Neural cell (in vitro differentiated cells): ENCODE data around the gene UTP14A. TPM values are rescaled to one million over a fixed set of nuclear protein-coding genes. Genes with fewer than 3 reads are reported as not detected.

Experiments
- H2AFZ ChIP-seq: fragments of 200-600, 300-800 bp; sonication (generic), shearing (Covaris generic); 2 replicates; pipeline ENCODE4 v1.6.0; 2014; ENCODE audit warnings: low read depth, mild to moderate bottlenecking, antibody characterized with exemption, low read length, moderate library complexity
- H3F3A ChIP-seq: fragments of 200-600 bp; shearing (Covaris generic); 2 replicates; pipeline ENCODE4 v1.6.1; 2016; ENCODE audit warnings: mild to moderate bottlenecking, moderate library complexity, mixed read lengths, antibody characterized with exemption, low read length; ENCODE audit not compliant: insufficient read depth, poor library complexity, severe bottlenecking
- H3K27ac ChIP-seq: fragments of 200-600, 300-800 bp; sonication (generic), shearing (Covaris generic); 2 replicates; pipeline ENCODE4 v1.5.1; 2014; ENCODE audit warnings: mild to moderate bottlenecking, low read length, moderate library complexity
- H3K27me3 ChIP-seq: fragments of 300-800, 200-600 bp; sonication (generic), shearing (Covaris generic); 2 replicates; pipeline ENCODE4 v1.6.0; 2014; ENCODE audit warnings: mild to moderate bottlenecking, low read depth, low read length, moderate library complexity; ENCODE audit not compliant: insufficient read depth
- H3K36me3 ChIP-seq: fragments of 300-800, 200-600 bp; sonication (generic), shearing (Covaris generic); 2 replicates; pipeline ENCODE4 v1.5.1; 2014; ENCODE audit warnings: mild to moderate bottlenecking, antibody characterized with exemption, low read length, moderate library complexity; ENCODE audit not compliant: insufficient read depth
- H3K4me2 ChIP-seq: fragments of 300-800, 200-600 bp; sonication (generic), shearing (Covaris generic); 2 replicates; pipeline ENCODE4 v1.6.0; 2014; ENCODE audit warnings: mild to moderate bottlenecking, low read length
- H3K4me3 ChIP-seq: fragments of 300-800, 200-600 bp; sonication (generic), shearing (Covaris generic); 2 replicates; pipeline ENCODE4 v1.5.1; 2014; ENCODE audit warnings: mild to moderate bottlenecking, low read length, moderate library complexity
- H3K79me2 ChIP-seq: fragments of 200-600 bp; shearing (Covaris generic); replicated peaks from 2 replicates; pipeline ENCODE4 v1.6.0; 2014; ENCODE audit warnings: mild to moderate bottlenecking, low read length, moderate library complexity; ENCODE audit not compliant: insufficient read depth
- H3K9ac ChIP-seq: fragments of 300-800, 200-600 bp; sonication (generic), shearing (Covaris generic); 2 replicates; pipeline ENCODE4 v1.6.1; 2016; ENCODE audit warnings: mild to moderate bottlenecking, low read length, mixed read lengths
- H3K9me2 ChIP-seq: fragments of 200-600 bp; shearing (Covaris generic); 2 replicates; pipeline ENCODE4 v1.6.1; 2016; ENCODE audit warnings: mild to moderate bottlenecking, low read length, mixed read lengths; ENCODE audit not compliant: insufficient read depth
- H3K9me3 ChIP-seq: fragments of 200-600, 300-800 bp; sonication (generic), shearing (Covaris generic); 2 replicates; pipeline ENCODE4 v1.6.1; 2016; ENCODE audit warnings: mild to moderate bottlenecking, mixed run types, low read length, moderate library complexity, mixed read lengths
- H4K20me1 ChIP-seq: fragments of 200-600 bp; shearing (Covaris generic); 2 replicates; pipeline ENCODE4 v1.6.1; 2016; ENCODE audit warnings: mild to moderate bottlenecking, mixed run types; ENCODE audit not compliant: insufficient read depth
- CTCF ChIP-seq: fragments of 450-650 bp; IDR thresholded peaks from 2 replicates; pipeline ENCODE4 v1.5.1; 2014; ENCODE audit warnings: antibody characterized with exemption, mild to moderate bottlenecking, moderate library complexity; ENCODE audit not compliant: poor library complexity, severe bottlenecking
- EP300 ChIP-seq: fragments of 450-650 bp; conservative IDR thresholded peaks from 2 replicates; pipeline ENCODE4 v1.6.1; 2014; ENCODE audit warnings: antibody characterized with exemption, mild to moderate bottlenecking, moderate library complexity; ENCODE audit not compliant: poor library complexity, severe bottlenecking
- EZH2 ChIP-seq: fragments of 200-600, 300-800 bp; shearing (Covaris generic), sonication (generic); IDR thresholded peaks from 2 replicates; pipeline ENCODE4 v1.6.1; 2014; ENCODE audit warnings: antibody characterized with exemption, low read length, borderline replicate concordance, mild to moderate bottlenecking; ENCODE audit not compliant: insufficient read depth, poor library complexity, severe bottlenecking
- MXI1 ChIP-seq: fragments of 450-650 bp; conservative IDR thresholded peaks from 2 replicates; pipeline ENCODE4 v1.6.1; 2014; ENCODE audit warnings: antibody characterized with exemption, mild to moderate bottlenecking; ENCODE audit not compliant: poor library complexity, severe bottlenecking
- POLR2AphosphoS5 ChIP-seq: IDR thresholded peaks from 2 replicates; pipeline ENCODE4 v1.6.1; 2012
- RAD21 ChIP-seq: fragments of 450-650 bp; conservative IDR thresholded peaks from 2 replicates; pipeline ENCODE4 v1.6.1; 2014; ENCODE audit warnings: antibody characterized with exemption, mild to moderate bottlenecking, moderate library complexity
- SMC3 ChIP-seq: fragments of 450-650 bp; conservative IDR thresholded peaks from 2 replicates; pipeline ENCODE4 v1.6.1; 2014; ENCODE audit warnings: antibody characterized with exemption, mild to moderate bottlenecking, moderate library complexity; ENCODE audit not compliant: poor library complexity
- TAF1 ChIP-seq: IDR thresholded peaks from 2 replicates; pipeline ENCODE4 v1.6.1; 2012; ENCODE audit warnings: low read depth
- polyA plus RNA-seq: library from polyadenylated mRNA; depleted of rRNA; stranded (reverse); fragments of >200 nt; gene quantifications from 2 replicates; pipeline ENCODE4 v1.2.3, GENCODE V29; 2014

Gene UTP14A
- polyA plus RNA-seq, 1 donor from 2014 or later = 10.5 TPM

- H3K27me3 ChIP-seq = peaks cover 25% of the 10 kb centered on the region
Observed at GRCh38 chrX:129955682-129956081, 49.7 kb downstream of the UTP14A start.

GRCh38 chrX:129956145-129956544, 50.2 kb downstream of the UTP14A start:
- H3K9ac ChIP-seq = no peak overlapping the region
- TF ChIP-seq MXI1 (no peak), SMC3 (no peak)
- H3K27me3 ChIP-seq = peaks cover 25% of the 10 kb centered on the region
- H3K4me2 ChIP-seq = no peak overlapping the region
- H4K20me1 ChIP-seq = no peaks in the 10 kb centered on the region
- no peaks in the 10 kb centered on the region for H3K79me2 ChIP-seq
- no peaks in the 10 kb centered on the region for H3F3A ChIP-seq
- no peaks in the 10 kb centered on the region for H3K36me3 ChIP-seq
- no peaks in the 10 kb centered on the region for H3K9me2 ChIP-seq
- H2AFZ ChIP-seq = no peak overlapping the region
- H3K4me3 ChIP-seq = no peak overlapping the region
- H3K9me3 ChIP-seq = no peaks in the 10 kb centered on the region
- no peak overlapping the region for H3K27ac ChIP-seq

More at GRCh38 chrX:129955682-129956081, 49.7 kb downstream of the UTP14A start:
- Histone ChIP-seq H3K79me2 (no peaks in the 10 kb centered on the region), H3F3A (no peaks in the 10 kb centered on the region), H2AFZ (no peak overlapping the region), H3K9me2 (no peaks in the 10 kb centered on the region), H4K20me1 (no peaks in the 10 kb centered on the region), H3K9ac (no peak overlapping the region), H3K27ac (no peak overlapping the region), H3K4me3 (no peak overlapping the region), H3K4me2 (no peak overlapping the region), H3K9me3 (no peaks in the 10 kb centered on the region), H3K36me3 (no peaks in the 10 kb centered on the region)
- TF ChIP-seq SMC3 = no peak
- no peak for TF ChIP-seq MXI1

- Histone ChIP-seq H2AFZ (no peak overlapping the region), H3K4me2 (no peak overlapping the region), H3K27ac (no peak overlapping the region), H4K20me1 (no peaks in the 10 kb centered on the region), H3K36me3 (no peaks in the 10 kb centered on the region), H3K79me2 (no peaks in the 10 kb centered on the region), H3K9me3 (no peaks in the 10 kb centered on the region), H3K9ac (no peak overlapping the region), H3K4me3 (peak overlapping the region; percentile 63), H3F3A (no peaks in the 10 kb centered on the region), H3K9me2 (no peaks in the 10 kb centered on the region), H3K27me3 (peaks cover 25% of the 10 kb centered on the region)
- no peak for TF ChIP-seq POLR2AphosphoS5
Observed at GRCh38 chrX:129956765-129957164, 50.8 kb downstream of the UTP14A start.

GRCh38 chrX:129957241-129958082, 51.5 kb downstream of the UTP14A start:
- no peak overlapping the region for H3K27ac ChIP-seq
- no peak for TF ChIP-seq EP300
- TF ChIP-seq CTCF = no peak
- no peak for TF ChIP-seq MXI1
- TF ChIP-seq EZH2 = no peak
- TF ChIP-seq RAD21 = no peak
- TF ChIP-seq SMC3 = no peak
- no peak for TF ChIP-seq TAF1
- no peaks in the 10 kb centered on the region for H4K20me1 ChIP-seq
- H3K9me2 ChIP-seq = no peaks in the 10 kb centered on the region
- no peaks in the 10 kb centered on the region for H3K36me3 ChIP-seq
- no peak overlapping the region for H2AFZ ChIP-seq
- no peaks in the 10 kb centered on the region for H3F3A ChIP-seq
- no peak overlapping the region for H3K4me2 ChIP-seq
- H3K4me3 ChIP-seq = peak overlapping the region; percentile 63
- H3K9ac ChIP-seq = no peak overlapping the region
- no peaks in the 10 kb centered on the region for H3K79me2 ChIP-seq
- H3K27me3 ChIP-seq = peaks cover 25% of the 10 kb centered on the region
- H3K9me3 ChIP-seq = no peaks in the 10 kb centered on the region
